Body of pancreas (tissue), 4 donors: ENCODE results near the gene PTPRM.

Experiments used
- CTCF ChIP-seq, 7 experiments: fragments of 450-650 bp in 4 of 7; fragments of 200-600 bp in 3 of 7; sonication (generic) in 3 of 7; IDR thresholded peaks; one replicate each; pipeline ENCODE4 v1.5.1; 2016 to 2019; ENCODE audit warnings: antibody characterized with exemption in 7 of 7
- POLR2A ChIP-seq, 3 donors: fragments of 450-650 bp; IDR thresholded peaks; one replicate each; pipeline ENCODE4 v1.6.1; 2016; ENCODE audit warnings: antibody characterized with exemption in 3 of 3, mild to moderate bottlenecking in 2 of 3

DNA sequence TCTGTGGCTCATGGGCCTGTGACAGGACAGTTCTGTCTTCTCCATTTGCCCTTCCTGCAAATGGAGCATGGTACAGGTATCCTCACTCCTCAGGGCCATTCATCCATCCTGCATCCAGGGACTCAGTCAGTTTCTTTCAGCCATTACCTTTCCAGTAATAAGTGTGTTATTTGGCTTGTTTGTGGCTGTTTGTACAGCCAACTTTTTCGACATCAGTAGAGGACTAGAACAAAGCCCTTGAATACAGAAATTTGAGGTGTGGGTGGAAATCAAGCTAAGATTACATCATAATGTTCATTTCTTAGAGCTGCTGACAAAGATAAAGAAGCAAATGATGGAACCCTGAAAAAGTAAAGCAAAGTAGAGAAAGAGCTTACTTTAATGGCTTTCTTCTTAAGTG lies 290.4 kb downstream of the PTPRM start:
- no peak for TF ChIP-seq CTCF (IDR thresholded peaks at IDR 0.05)
- no peak for TF ChIP-seq POLR2A (IDR thresholded peaks at IDR 0.05)
